ENCODE results near the gene FUZ.

Gene FUZ

GRCh38 chr19:49835562-49835961 lies 22.5 kb upstream of the FUZ start:
- DNase-seq (ENCODE audit: low read depth): no peak
- in situ Hi-C loops (cut with HindIII; ENCODE audit: low sequenced_read_pairs): no loop called here
- TF ChIP-seq CTCF (IDR thresholded peaks at IDR 0.05; ENCODE audit: low read depth, low read length, missing control alignments): no peak
- no peak overlapping the region for H3K4me3 ChIP-seq (ENCODE audit: low read depth, low read length)

GRCh38 chr19:49833599-49833998 lies 20.5 kb upstream of the FUZ start:
- H3K4me3 ChIP-seq (ENCODE audit: low read depth, low read length): no peak overlapping the region
- no peak for TF ChIP-seq CTCF (IDR thresholded peaks at IDR 0.05; ENCODE audit: low read depth, low read length, missing control alignments)
- no peak for DNase-seq (ENCODE audit: low read depth)
- in situ Hi-C loops (cut with HindIII; ENCODE audit: low sequenced_read_pairs): no loop called here

GRCh38 chr19:49832556-49832955 lies 19.5 kb upstream of the FUZ start:
- DNase-seq (ENCODE audit: low read depth): no peak
- H3K4me3 ChIP-seq (ENCODE audit: low read depth, low read length): no peak overlapping the region
- no peak for TF ChIP-seq CTCF (IDR thresholded peaks at IDR 0.05; ENCODE audit: low read depth, low read length, missing control alignments)
- in situ Hi-C loops (cut with HindIII; ENCODE audit: low sequenced_read_pairs): no loop called here

GRCh38 chr19:49831592-49831991 lies 18.5 kb upstream of the FUZ start:
- no peak for TF ChIP-seq CTCF (IDR thresholded peaks at IDR 0.05; ENCODE audit: low read depth, low read length, missing control alignments)
- in situ Hi-C loops (cut with HindIII; ENCODE audit: low sequenced_read_pairs): no loop called here
- H3K4me3 ChIP-seq (ENCODE audit: low read depth, low read length): no peak overlapping the region
- no peak for DNase-seq (ENCODE audit: low read depth)

- no peak for TF ChIP-seq CTCF (IDR thresholded peaks at IDR 0.05; ENCODE audit: low read depth, low read length, missing control alignments)
These were observed 17.7 kb upstream of the FUZ start for GRCh38 chr19:49830766-49831165.

GRCh38 chr19:49829721-49830120 lies 16.6 kb upstream of the FUZ start:
- no peak for TF ChIP-seq CTCF (IDR thresholded peaks at IDR 0.05; ENCODE audit: low read depth, low read length, missing control alignments)
- no peak overlapping the region for H3K4me3 ChIP-seq (ENCODE audit: low read depth, low read length)
- in situ Hi-C loops (cut with HindIII; ENCODE audit: low sequenced_read_pairs): no loop called here
- no peak for DNase-seq (ENCODE audit: low read depth)

More at GRCh38 chr19:49830766-49831165, 17.7 kb upstream of the FUZ start:
- no peak for DNase-seq (ENCODE audit: low read depth)
- in situ Hi-C loops (cut with HindIII; ENCODE audit: low sequenced_read_pairs): no loop called here
- no peak overlapping the region for H3K4me3 ChIP-seq (ENCODE audit: low read depth, low read length)

- in situ Hi-C loops (cut with HindIII; ENCODE audit: low sequenced_read_pairs): no loop called here
- no peak for TF ChIP-seq CTCF (IDR thresholded peaks at IDR 0.05; ENCODE audit: low read depth, low read length, missing control alignments)
- DNase-seq (ENCODE audit: low read depth): no peak
- no peak overlapping the region for H3K4me3 ChIP-seq (ENCODE audit: low read depth, low read length)
These were observed 16.1 kb upstream of the FUZ start for GRCh38 chr19:49829200-49829599.

Data from astrocyte of the cerebellum (primary cell).